ENCODE results near the gene BCO2.

BCO2 gene

GRCh38 chr11:112255067-112255720 lies 79.9 kb downstream of the BCO2 start:
- DNase-seq = peak; percentile 2

DNA sequence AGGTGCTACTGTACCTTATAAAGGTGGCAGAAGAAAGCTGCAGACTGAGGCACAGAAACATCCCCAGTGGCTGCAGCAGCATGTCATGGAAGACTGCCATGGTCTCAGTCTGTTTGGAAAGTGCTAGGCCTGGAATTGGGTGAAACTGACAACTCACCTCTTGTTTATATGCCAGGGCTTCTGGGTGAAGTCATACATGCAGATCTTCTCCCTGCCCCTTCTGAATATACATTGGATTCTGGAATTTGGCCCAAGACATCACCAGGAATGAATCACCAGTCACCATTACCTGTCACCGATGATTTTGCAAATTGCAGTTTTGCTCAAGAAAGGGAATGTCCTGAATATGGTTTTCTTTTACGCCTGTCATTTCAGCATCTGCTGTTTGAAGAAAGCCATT lies 85.2 kb downstream of the BCO2 start, which contains the start of gene PLET1:
PLET1 (minus strand) TSS at position 371 of the 400 bp plus-strand sequence; CDS start at position 100, 271 bp downstream.
- DNase-seq = no peak

DNA sequence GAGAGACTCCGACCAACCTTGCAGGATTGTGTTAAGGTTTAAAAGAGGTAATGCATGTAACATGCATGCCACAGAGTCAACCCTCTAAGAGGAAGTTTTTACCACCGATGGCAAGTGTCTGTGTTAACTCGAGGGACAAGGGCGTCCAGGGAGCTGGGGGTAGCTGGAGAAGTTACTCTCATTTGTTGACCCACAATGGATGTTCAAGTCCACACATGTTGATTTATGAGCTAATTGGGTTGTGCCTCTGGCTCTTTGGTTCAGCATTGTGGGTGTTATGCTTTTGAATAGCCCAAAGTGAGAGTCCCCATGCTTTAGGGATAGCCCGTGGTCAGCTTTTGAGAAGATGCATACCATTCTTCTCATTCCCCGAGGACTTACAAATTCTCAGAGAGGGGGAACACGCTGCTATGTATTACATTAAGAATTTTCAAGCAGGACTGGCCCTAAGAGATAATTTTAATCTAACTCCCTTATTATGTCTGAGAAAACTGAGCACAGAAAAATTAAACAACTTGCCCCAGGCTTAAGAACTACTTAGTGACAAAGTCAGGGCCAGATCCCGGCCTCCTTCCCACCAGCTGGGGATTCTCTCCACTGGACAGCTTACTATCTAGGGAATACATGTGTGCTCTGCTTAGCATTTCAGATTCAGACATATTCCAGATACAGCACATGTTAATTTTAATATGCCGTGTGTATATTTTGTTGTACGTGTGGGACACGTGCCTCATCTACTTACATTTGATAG lies 90.5 kb downstream of the BCO2 start:
- DNase-seq = no peak

GRCh38 chr11:112266410-112266778 lies 91.1 kb downstream of the BCO2 start:
- no peak for DNase-seq

DNA sequence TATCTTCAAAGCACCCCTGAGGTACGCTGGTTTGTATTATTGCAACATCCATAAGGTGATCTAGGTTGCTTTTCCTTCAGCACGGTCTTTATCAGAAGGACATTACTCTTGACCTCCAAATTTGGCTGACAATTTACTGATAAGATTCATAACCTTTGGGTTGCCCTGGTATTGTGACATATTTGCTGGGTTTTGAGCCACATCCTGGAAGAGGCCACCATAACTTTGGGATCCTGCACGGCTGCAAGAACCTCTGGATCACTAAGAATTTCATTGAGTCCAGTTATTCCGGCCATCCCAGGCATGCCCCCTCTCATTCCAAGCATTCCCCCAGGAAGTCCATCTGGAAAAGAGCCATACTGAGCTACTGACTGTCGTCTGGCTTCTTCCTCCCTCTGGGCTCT lies 91.9 kb downstream of the BCO2 start:
- no peak for DNase-seq

GRCh38 chr11:112268406-112268805 lies 93.1 kb downstream of the BCO2 start:
- no peak for DNase-seq
